HG02798 (cell line): ENCODE data around the gene AZIN2.
A peak's percentile ranks its signal among the peaks of the same experiment; 100 is the strongest.
"Not testable (repeated sequence)": the region's sequence is repeated elsewhere in the genome, so short reads cannot be mapped to it uniquely, and the experiment has no call there.

Experiments
- ATAC-seq: cut with Tn5 transposase; IDR thresholded peaks from one replicate; pipeline ENCODE4 v1.9.1; 2021; ENCODE audit warnings: mild to moderate bottlenecking; ENCODE audit not compliant: unreplicated experiment, poor library complexity

The AZIN2 gene

DNA sequence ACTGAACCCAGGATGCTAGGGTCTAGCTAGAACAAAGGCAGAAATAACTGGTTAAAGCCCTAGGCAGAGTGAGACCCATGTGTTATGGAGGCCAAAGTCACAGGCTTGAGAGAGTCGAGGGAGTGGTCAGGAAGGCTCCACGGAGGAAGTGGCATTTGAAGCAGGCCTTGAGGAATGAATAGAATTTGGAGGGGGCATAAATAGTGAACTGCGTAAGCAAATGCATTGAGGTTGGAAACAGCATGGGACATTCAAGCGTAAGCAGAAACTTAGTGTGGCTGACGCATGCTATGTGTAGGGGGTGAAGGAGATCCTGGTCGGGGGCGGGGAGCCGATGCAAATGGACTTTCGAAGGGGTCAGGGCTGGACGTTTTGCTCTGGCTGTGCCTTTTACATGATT is 11.5 kb downstream of the AZIN2 start:
- no peak for ATAC-seq

DNA sequence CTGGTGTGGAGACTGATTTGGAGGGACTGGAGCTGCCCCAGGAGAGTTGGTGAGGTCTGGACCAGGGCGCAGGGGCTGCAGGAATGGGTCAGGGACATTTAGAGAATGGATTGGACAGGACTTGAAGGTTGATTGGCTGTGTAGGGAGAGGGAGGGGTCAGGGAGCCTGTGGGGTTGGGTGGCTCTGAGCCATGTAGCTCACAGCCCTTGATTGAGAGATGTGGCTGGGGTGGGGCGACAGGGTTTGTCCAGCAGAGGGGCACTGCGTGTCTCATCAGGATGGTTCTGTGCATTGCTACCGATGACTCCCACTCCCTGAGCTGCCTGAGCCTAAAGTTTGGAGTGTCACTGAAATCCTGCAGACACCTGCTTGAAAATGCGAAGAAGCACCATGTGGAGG is 12.1 kb downstream of the AZIN2 start:
- ATAC-seq, result no peak

DNA sequence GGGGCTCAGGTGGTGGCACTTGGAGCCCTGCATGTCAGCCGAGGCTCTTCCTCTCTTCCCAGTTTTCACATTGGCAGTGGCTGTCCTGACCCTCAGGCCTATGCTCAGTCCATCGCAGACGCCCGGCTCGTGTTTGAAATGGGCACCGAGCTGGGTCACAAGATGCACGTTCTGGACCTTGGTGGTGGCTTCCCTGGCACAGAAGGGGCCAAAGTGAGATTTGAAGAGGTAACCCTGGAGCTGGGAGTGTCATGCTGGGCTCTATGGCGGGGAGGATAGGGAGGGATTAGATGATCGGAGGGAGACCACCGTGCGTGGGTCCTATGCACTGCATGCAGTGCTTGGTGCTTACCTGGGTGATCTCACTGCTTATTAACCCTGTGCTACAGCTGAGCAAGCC is 13.5 kb downstream of the AZIN2 start:
- ATAC-seq, result no peak

DNA sequence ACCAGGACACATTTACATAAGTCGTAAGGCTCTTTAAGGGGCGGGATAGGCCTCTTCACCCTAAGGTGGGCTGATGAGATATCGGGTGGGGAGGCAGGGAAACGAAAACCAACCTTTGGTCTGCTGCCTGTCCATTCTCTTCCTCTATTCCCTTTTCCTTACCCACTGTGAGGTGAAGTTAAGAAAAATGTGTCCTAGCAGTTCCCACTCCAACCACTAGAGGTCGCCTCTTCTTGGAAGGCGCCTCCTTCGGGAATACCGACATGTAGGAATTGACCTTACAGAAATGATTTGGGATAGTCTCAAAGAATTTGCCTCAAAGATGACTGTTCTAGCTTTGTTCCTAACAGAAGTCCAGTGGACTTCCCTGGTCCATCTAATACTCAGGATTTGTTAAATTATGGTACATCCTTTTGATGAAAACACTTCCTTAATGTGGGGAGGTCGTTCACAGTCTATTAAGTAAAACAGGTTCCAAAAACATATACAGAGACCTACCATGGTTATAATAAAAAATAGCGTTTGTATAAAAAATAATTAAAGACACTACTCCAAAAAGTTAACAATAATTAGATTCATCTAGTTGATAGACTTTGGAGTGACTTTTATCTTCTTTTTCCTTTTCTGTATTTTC is 14.1 kb downstream of the AZIN2 start:
- no peak for ATAC-seq

DNA sequence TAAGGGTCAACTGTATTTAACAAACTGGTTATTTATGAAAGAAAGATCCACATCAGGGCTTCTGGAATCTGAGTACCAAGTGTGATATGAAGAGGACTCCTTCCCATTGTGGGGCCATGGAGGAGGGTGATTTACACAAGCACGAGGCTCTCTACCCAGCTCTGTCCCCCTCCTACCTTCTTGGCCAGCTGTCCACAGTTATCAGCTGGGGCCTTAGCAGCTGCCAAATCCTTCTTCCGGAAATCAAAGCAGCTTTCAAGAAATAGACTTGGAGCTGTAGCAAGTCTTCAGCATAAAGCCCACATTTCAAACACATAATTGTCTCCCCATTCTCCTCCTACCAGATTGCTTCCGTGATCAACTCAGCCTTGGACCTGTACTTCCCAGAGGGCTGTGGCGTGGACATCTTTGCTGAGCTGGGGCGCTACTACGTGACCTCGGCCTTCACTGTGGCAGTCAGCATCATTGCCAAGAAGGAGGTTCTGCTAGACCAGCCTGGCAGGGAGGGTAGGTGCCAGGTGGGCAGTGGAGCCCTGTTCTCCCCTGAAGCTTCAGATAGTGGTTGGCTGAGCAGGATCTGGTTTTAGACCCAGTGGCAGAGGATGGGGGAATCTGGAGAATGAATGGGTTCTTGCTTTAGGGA is 15.5 kb downstream of the AZIN2 start:
- no peak for ATAC-seq

DNA sequence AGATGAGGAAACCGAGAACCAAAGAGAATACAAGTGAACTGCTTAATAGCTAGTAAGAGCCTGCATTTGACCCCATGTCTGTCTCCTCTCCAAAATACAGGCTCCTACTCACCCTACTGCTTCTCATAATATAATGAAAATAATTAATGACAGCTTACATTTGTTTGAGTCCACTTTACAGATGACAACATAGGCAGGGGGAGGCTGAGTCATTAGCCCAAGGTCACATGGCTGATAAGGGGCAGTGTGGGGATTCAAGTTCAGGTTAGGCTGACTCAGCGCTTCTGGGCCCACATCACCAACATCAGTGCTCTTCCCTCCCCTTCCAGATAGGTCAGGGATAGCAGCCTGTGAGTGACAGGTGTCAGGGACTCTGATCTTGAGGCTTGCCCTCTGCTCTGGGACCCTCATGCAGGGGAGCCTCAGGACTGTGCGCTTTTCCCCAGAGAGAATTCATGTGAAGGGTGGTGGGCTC is 16.2 kb downstream of the AZIN2 start:
- no peak for ATAC-seq

DNA sequence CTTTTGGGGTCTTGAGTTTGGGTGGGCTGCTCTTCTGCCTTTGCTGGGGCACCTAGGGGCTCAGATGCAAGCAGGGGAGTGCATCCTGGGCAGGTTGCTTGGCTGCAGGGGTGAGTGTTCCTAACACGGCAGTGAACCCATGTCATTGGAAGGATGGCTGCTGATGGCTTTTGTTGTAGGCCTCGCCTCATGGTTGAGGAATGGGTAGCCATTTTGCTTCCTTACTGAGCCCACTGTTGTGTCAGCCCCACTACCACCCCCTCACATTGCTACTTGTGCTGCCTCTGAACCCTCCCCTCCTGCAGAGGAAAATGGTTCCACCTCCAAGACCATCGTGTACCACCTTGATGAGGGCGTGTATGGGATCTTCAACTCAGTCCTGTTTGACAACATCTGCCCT is 16.8 kb downstream of the AZIN2 start:
- no peak for ATAC-seq

DNA sequence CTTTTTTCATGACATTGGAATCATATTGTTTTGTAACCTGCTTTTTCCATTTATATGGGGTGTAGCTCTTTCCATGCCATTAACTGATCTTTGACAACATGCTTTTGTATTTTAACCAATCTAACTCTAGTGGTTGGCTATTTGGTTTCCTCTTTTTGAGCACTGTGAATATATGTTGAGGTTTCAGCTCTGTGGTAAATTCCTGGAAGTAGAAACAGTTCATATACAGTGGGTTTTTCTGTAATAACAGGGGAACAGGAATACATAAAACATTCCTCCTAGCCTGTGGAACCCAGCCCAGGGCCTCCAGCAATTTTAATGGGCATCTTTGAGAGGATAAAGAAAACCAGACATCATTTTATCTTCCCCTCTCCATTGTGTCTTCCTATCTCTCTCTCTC is 17.4 kb downstream of the AZIN2 start:
- no peak for ATAC-seq

DNA sequence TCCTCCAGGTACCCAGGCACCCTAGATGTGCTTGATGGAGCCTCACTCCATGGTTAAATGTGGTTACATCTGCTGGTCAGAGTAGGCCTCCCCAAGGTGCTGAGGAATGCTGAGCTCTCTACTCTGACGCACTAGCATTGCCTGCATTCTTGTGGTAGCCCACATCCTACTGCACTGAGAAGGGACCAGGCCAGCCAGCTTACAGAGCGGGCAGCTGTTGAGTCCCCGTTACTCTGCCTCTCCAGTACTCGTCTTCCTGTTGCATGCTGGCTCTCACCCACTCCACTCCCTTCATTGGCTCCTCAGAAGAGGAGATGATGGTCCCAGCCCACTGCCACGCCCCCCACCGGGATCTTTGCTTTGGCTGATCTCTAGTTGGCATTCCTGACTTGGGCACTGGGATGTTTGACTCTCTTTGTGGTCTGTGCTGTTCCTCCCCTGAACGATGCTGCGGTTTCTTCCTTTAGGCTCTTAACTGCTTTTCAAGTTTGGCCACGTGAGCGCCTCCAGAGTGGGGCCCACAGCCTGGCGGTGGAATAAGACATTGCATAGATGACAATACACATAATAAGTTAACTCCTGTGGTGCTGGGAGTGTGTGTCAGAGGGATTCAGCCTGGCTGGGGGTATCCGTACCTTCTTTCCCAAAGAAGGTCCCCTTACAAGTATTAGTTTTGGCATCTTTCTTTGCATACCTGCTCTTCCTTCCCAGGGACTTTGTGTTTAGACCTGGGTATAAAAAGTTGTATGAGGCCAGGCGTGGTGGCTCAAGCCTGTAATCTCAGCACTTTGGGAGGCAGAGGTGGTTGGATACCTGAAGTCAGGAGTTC is 18.6 kb downstream of the AZIN2 start:
- peak; percentile 62 for ATAC-seq

DNA sequence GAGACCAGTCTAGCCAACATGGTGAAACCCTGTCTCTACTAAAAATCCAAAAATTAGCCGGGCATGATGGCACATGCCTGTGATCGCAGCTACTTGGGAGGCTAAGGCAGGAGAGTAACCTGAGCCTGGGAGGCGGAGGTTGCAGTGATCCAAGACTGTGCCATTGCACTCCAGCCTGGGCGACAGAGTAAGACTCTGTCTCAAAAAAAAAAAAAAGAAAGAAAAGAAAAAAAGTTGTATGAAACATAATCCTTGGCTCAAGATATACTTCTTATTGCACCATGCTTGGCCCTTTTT is 19.1 kb downstream of the AZIN2 start:
- ATAC-seq, result not testable (repeated sequence)

DNA sequence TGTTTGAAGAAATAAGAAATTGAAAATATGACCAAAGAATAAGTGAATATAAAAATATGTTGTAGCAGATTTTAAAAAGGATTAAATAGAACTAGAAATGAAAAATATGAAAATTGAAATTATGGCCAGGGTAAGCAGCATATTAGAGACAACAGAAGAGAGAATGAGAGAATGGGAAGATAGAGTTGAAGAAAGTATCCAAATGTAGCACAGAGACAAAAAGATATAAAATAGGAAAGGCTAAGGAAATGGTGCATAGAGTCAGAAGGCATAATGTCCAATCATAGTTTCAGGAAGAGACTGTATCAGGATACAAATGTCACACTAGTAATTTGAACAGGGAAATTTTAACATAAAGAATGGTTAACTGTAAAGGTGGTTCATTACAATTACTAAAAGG is 29.5 kb downstream of the AZIN2 start:
- no peak for ATAC-seq

DNA sequence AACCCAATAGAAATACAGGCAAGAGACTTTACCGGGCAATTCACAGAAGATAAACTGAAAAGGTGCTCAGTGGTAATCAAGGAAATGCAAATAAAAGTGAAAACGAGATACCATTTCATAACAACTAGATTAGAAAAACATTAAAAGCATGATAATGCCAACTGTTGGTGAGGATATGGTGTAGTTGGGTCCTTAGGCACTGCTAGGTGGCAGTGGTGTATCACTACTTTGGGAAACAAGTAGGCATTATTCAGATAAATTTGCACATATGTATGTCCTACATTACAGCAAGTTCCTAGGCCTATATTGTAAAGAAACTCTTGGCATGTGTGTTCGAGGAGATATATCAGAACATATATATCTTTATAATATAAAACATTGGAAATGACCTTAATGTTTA is 31.0 kb downstream of the AZIN2 start:
- ATAC-seq, result no peak

DNA sequence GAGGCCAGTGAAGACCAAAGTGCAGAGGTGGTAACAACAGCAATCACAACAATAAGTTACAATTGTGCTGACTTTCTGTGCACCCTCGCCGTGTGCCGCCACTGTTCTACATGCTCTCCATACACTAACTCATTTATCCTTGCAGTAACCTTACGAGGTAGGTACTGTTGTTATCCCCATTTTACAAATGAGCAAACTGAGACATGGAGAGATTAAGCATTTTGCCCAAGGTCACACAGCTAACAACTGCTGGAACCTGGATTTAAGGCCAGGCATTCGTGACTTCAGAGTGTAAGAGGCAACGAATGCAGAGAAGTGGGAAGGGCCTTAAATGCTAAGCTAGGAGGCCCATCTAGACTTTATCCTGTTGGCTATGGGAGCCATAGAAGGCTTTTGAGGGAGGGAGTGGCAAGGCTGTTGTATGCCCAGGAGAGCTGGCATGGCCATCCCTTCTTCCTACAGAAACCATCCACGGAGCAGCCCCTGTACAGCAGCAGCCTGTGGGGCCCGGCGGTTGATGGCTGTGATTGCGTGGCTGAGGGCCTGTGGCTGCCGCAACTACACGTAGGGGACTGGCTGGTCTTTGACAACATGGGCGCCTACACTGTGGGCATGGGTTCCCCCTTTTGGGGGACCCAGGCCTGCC is 36.6 kb downstream of the AZIN2 start:
- ATAC-seq, result no peak

DNA sequence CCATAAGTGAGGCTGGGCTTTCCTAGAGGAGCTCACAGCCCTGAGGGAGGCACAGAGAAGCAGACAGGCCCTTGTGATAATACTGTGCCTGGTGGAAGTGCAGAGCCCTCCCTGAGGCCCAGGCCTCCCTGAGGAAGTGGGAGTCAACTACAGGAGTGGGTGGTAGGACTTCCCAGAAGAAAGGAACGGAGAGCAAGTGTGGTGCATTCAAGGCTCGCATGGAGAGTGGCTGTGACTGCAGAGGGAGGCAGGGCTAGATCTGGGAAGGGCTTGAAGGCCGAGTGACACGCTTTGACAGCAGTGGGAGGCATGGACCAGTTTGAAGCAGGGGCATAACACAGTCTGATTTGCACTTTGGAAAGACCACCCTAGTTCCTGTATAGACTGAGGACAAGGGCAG is 37.3 kb downstream of the AZIN2 start:
- ATAC-seq, result no peak

DNA sequence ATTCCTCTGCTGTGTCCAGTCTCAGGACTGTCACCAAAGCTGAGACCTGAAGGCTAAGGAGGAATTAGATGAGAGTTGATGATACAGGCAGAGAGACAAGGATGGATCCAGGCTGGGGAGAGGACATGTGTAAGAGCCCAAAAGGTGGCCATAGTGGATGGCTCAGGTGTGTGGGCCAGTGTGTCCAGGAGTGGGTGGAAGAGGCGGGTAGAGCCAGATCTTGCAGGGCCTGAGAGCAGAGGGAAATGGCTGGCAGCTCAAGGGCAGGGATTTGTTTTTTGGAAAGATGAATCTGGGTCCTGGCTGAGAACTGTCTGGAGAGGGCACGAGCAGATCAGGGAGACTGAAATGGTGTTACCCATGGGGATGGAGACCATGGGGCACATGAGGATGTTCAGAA is 38.1 kb downstream of the AZIN2 start:
- ATAC-seq, result no peak

DNA sequence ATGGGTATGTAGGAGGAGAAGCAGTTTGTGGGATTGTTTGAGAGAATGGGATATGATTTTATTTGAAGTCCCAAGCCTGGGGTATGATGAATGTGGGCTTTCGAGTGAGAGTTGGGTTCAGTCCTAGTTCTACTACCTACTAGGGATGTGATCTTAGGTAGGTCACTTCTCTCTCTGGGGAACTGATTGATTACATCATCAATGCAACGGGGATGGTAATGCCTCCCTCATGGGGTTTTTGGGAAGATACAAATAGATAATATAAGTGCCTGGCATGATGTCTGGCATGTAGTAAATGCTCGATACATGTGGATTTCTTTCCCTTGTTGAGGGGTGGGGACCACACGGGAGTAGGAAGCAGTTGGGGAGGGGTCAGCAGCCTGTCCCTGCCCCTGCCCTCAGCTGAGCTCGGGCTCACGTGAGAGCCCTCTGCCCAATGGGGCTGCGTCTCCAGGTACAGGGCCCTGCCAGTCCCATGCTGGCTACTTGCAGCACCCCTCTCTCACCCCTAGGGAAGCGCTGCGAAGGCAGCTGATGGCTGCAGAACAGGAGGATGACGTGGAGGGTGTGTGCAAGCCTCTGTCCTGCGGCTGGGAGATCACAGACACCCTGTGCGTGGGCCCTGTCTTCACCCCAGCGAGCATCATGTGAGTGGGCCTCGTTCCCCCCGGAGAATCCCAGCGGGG is 38.7 kb downstream of the AZIN2 start:
- no peak for ATAC-seq

DNA sequence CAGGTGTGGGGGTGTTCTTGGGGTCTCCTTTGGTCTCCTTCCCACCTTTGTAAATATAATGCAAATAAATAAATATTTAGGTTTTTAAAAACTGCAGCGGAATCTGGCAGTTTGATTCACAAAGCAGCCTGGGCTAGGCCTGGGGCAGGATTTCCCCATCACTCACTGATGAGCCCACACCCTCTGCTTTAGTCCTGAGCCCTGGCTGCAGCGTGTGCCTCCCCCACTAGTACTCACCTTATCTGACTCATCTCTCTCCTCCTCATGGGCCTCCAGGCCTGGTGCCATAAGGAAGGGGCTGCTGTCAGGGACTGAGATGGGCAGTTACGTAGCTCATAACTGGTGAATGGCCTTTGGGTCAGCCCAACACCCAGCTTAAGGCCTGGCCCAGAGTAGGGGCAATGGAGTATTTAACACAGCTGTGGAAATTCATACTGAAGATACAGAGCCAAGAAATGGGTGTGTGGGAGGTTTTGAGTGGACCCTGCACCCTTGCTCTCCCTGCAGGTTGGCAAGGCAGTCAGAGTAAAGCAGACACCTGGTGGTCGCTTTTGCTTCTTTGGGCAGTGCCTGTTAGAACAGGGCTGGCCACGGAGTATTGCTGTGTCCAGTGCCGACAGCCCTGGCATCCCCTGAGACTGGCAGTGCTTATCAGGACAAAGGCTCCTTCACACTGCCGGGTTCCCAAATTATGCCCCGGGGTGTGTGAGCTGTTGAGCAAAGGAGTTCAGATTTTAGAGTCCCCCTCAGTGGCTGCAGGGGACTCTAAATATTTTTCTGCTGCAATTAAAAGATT is 39.7 kb downstream of the AZIN2 start:
- ATAC-seq, result no peak

DNA sequence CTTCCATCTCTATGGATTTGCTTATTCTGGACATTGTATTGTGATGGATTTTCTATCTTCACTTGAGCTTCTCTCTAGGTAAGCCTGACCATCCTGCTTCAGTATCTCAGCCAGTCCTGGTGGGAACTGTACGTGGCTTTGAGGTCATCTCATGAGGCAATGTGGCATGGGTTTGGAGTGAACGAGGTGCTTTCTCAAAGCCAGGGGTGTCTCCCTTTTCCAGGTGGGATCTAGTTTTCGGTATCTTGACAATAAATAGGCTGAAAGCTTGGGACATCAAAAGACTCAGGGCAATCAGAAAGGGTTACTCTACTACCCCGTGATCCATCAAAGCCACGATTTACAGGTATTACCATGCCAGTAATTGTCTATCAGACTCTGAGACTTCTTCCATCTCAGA is 40.8 kb downstream of the AZIN2 start:
- no peak for ATAC-seq

DNA sequence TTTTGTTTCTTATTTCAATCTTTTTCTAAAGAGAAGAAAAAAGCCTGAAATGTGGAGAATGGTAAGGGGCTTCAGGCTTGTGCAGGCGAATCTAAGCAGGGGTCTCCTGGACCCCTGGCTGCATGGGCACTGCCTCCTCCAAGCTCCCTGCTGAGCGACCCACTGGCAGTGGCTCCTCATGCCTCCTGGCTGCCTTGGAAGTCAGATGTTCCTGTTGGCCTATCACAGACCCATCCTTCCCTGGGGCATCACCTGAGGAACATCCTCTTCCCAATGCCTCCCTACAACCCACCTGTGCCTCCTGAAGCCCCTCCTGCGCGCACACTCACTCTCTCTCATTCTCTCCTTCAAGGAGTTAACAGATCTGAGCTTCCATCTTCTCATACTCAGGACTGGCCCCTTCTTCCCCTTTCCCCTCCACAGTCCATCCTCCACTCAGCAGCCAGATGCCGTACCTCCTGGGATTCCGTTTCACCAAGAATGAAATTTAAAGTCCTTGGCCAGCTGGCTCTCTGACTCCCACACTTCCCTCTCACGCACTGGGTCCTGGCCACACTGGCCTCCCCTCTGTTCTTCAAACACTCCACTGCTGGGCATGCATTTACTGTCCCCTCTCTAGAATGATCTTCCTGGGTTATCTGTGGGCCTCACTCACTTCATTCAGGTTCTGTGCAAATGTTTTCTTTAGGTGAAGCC is 41.7 kb downstream of the AZIN2 start:
- no peak for ATAC-seq
